Activated T-helper 1 cell treated with anti-CD3 and anti-CD28 coated beads, Interleukin-12 subunit alpha, Interleukin-12 subunit beta, Interleukin-2, Interleukin-4 antibody, amounts not matched to agents 30 ng/mL and 10 ng/mL and 1 ng/mL, durations not matched to agents 14 hours and 24 hours and 36 hours (primary cell): Measurements from ENCODE around the gene BAZ2B. TPM values are rescaled to one million over a fixed set of nuclear protein-coding genes. Genes with fewer than 3 reads are reported as not detected.

Source experiments
- DNase-seq: peaks from one replicate; pipeline ENCODE4 v3.0.0; 2021; ENCODE audit warnings: low spot score
- H3K27ac Mint-ChIP-seq: one replicate; pipeline ENCODE4 v1.8.0; 2021; ENCODE audit warnings: mild to moderate bottlenecking, mixed read lengths
- H3K27me3 Mint-ChIP-seq: one replicate; pipeline ENCODE4 v1.8.0; 2022; ENCODE audit warnings: mild to moderate bottlenecking, moderate library complexity, mixed read lengths; ENCODE audit not compliant: insufficient read depth
- H3K36me3 Mint-ChIP-seq: one replicate; pipeline ENCODE4 v1.8.0; 2021; ENCODE audit warnings: low read depth, mixed read lengths
- H3K4me1 Mint-ChIP-seq: one replicate; pipeline ENCODE4 v1.8.0; 2021; ENCODE audit warnings: low read depth, mixed read lengths
- H3K4me3 Mint-ChIP-seq: one replicate; pipeline ENCODE4 v1.8.0; 2021; ENCODE audit warnings: mild to moderate bottlenecking, moderate library complexity, mixed read lengths
- H3K9me3 Mint-ChIP-seq: one replicate; pipeline ENCODE4 v1.8.0; 2021; ENCODE audit warnings: mixed read lengths
- intact Hi-C: fragments of 100-400 bp; cut with micrococcal nuclease; formaldehyde crosslinking; loops from one replicate; pipeline ENCODE4 v1.15.1; 2024
- total RNA-seq: library from RNA; stranded (reverse); gene quantifications from 2 replicates; pipeline ENCODE4 v1.2.3, GENCODE V29; 2022

Gene BAZ2B
- total RNA-seq, 1 donor from 2014 or later = 3.9 TPM

DNA sequence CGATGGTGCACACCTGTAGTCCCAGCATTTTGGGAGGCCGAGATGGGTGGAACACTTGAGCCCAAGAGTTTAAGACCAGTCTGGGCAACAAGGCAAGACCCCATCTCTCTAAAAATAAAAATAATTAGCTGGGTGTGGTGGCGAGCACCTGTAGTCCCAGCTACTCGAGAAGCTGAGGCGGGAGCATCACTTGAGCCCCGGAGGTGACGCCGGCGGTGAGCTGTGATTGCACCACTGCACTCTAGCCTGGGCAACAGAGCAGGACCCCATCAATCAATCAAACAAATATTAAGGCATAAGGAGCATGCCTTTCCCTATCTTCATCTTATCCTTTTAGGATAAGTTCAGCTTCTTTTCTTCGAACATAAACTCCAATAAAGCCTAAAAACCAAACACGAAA, 330.9 kb downstream of the BAZ2B start:
- H3K27ac Mint-ChIP-seq = peak overlapping the region; percentile 71
- H3K36me3 Mint-ChIP-seq = peaks cover 1% of the 10 kb centered on the region
- H3K27me3 Mint-ChIP-seq = no peaks in the 10 kb centered on the region
- peaks cover 21% of the 10 kb centered on the region for H3K4me1 Mint-ChIP-seq
- no peaks in the 10 kb centered on the region for H3K9me3 Mint-ChIP-seq
- no peak for DNase-seq
- intact Hi-C loops = loop anchor here (5.0 to 10.0 kb wide), 4 partner anchors 229 to 828 kb away; partner anchors contain the start of genes BAZ2B, CCDC148, LY75 and PKP4
- peak overlapping the region; percentile 85 for H3K4me3 Mint-ChIP-seq

DNA sequence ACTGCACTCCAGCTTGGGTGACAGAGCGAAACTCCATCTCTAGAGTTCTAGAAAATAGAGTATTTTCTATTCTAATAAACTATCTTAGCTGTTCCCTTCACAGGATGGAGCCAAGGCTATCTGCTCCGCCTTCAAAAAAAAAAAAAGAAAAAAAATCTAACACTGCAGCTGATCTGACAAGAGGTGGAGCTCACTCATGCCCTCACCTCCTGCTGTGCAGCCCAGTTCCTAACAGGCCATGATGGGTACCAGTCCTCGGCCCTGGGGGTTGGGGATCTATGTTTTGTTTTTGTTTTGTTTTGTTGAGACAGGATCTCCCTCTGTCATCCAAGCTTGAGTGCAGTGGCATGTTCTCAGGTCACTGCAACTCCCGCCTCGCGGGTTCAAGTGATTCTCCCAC, 332.8 kb downstream of the BAZ2B start:
- no peak overlapping the region for H3K27ac Mint-ChIP-seq
- intact Hi-C loops = loop anchor here (10.0 kb wide), 2 partner anchors 231 to 621 kb away; partner anchors contain the start of gene LY75
- no peak overlapping the region for H3K4me3 Mint-ChIP-seq
- no peak for DNase-seq
- no peaks in the 10 kb centered on the region for H3K9me3 Mint-ChIP-seq
- H3K36me3 Mint-ChIP-seq = peaks cover 1% of the 10 kb centered on the region
- peaks cover 15% of the 10 kb centered on the region for H3K4me1 Mint-ChIP-seq
- H3K27me3 Mint-ChIP-seq = no peaks in the 10 kb centered on the region

DNA sequence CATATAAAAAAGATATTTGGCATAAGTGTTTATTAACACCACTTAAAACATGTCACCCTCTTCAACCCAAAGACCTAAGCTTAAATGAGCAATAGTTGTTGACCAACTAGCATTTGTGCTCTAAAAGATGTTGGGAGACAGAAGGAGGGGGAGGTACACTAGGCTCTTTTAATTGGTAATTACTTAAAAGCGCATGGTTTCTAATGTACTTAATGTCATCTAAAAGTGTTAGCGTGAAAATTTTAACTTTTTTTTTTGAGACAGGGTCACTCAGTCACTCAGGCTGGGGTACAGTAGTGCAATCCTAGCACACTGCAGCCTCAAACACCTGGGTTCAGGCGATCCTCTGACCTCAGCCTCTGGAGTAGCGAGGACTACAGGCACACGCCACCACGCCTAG, 335.3 kb downstream of the BAZ2B start:
- H3K4me3 Mint-ChIP-seq = no peak overlapping the region
- H3K36me3 Mint-ChIP-seq = peaks cover 1% of the 10 kb centered on the region
- H3K27me3 Mint-ChIP-seq = no peaks in the 10 kb centered on the region

DNA sequence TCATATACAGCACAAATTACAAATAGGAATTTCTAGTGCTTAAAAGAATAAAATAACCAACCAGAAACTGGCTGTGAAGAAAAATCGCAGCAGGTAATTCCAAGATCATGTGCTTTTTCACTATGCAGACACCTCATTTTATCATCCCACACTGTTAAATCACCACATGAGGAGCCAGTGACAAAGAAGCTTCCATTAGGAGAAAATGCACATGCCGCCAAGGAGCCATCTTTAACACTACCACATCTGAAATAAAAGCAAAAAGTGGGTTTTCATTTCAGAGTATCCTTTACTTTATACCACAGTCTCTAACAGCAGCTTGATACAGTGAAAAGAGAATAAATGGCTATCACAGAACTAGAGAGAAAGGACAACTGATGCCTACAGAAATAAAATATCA, 336.6 kb downstream of the BAZ2B start:
- peaks cover 6% of the 10 kb centered on the region for H3K36me3 Mint-ChIP-seq
- no peak overlapping the region for H3K27ac Mint-ChIP-seq
- intact Hi-C loops = loop anchor here (10.0 kb wide), 2 partner anchors 235 to 625 kb away; partner anchors contain the start of gene LY75
- H3K4me3 Mint-ChIP-seq = no peak overlapping the region
- H3K27me3 Mint-ChIP-seq = no peaks in the 10 kb centered on the region
- no peak for DNase-seq
- H3K4me1 Mint-ChIP-seq = peaks cover 7% of the 10 kb centered on the region
- no peaks in the 10 kb centered on the region for H3K9me3 Mint-ChIP-seq

More for the DNA sequence above, 335.3 kb downstream of the BAZ2B start:
- no peaks in the 10 kb centered on the region for H3K9me3 Mint-ChIP-seq
- intact Hi-C loops = loop anchor here (10.0 kb wide), 2 partner anchors 234 to 624 kb away; partner anchors contain the start of gene LY75
- no peak overlapping the region for H3K27ac Mint-ChIP-seq
- H3K4me1 Mint-ChIP-seq = peaks cover 10% of the 10 kb centered on the region
- DNase-seq = no peak

DNA sequence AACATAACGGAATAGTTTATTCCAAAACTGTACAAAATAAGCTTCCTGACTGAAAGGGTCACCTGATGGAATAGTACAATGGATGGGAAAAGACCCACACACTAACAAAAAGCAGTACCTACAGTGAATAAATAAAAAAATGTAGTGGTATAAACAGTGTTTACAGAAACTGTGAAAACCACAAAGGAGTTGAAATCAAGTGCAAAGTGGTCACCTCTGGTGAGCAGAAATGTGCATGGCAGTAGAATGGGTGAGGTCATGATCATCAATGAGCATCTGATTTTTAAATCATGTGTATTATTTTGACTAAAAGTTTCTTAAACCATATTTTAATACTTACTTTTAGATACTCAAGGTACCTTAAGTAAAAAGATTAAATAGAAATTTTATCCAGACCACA, 341.2 kb downstream of the BAZ2B start:
- peaks cover 10% of the 10 kb centered on the region for H3K36me3 Mint-ChIP-seq

DNA sequence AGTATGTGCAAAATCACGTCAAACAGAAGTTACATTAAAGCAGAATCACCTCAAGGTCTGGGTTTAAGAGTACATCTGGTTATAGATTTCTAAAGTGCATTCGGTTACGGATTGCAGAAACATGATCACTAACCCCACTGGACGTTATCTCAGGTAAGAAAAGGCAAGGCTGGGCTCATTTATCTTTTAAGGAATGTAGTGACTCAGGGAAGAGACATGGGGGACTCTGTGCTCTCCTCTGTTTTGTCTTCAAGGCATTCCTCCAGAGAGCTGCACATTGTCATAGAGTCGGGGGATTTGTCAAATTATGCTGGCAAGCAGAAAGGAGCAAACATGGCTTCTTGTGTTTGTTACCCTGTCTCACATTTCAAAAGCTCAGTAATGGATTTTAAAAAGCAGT, 344.2 kb downstream of the BAZ2B start:
- H3K36me3 Mint-ChIP-seq = peaks cover 12% of the 10 kb centered on the region
- no peak overlapping the region for H3K4me3 Mint-ChIP-seq
- intact Hi-C loops = no loop called here
- no peaks in the 10 kb centered on the region for H3K4me1 Mint-ChIP-seq
- DNase-seq = no peak
- H3K27ac Mint-ChIP-seq = no peak overlapping the region
- no peaks in the 10 kb centered on the region for H3K9me3 Mint-ChIP-seq
- no peaks in the 10 kb centered on the region for H3K27me3 Mint-ChIP-seq

More for the DNA sequence above, 341.2 kb downstream of the BAZ2B start:
- Mint-ChIP-seq H3K4me1 (no peaks in the 10 kb centered on the region), H3K9me3 (no peaks in the 10 kb centered on the region), H3K27me3 (no peaks in the 10 kb centered on the region), H3K27ac (no peak overlapping the region), H3K4me3 (no peak overlapping the region)
- no peak for DNase-seq
- intact Hi-C loops = no loop called here

DNA sequence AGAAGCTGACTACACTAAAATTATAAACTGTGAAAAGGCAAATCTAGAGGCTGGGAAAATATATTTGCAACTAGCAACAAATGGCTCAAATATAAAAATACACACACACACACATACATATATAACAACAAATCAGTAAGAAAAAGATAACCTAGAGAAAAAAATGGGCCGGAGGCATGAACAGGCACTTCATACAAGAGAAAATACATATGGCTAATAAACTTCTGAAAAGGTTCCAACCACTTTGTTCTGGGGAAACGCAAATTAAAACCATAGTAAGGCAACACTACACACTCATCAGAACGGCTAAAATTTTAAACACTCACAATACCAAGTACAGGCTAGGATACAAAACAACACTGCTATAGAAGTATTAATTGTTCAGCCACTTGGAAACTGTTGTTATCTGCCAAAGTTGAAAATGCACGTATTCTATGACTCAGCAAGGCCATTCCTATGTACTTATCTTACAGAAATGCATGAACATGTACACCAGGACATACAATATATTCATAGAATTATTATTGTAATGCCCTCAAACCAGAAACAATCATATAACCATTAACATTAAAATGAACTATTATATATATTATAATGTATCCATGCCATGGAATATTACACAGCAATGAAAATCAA, 345.5 kb downstream of the BAZ2B start:
- no peak overlapping the region for H3K27ac Mint-ChIP-seq
- no peak for DNase-seq
- H3K4me1 Mint-ChIP-seq = no peaks in the 10 kb centered on the region
- H3K9me3 Mint-ChIP-seq = no peaks in the 10 kb centered on the region
- H3K36me3 Mint-ChIP-seq = peaks cover 12% of the 10 kb centered on the region
- intact Hi-C loops = no loop called here
- H3K27me3 Mint-ChIP-seq = no peaks in the 10 kb centered on the region
- H3K4me3 Mint-ChIP-seq = no peak overlapping the region

Other genes with a start within 250 kb of the BAZ2B start
- gene MARCHF7, start 96.0 kb upstream of the BAZ2B start, total RNA-seq = 76.5 and 80.3 TPM in 2 replicates
- 0.44 and 0.47 TPM in 2 replicates for gene CD302, start 181.7 kb upstream of the BAZ2B start, total RNA-seq